ENCODE results near the gene SELENOM.

SELENOM gene

GRCh38 chr22:31104869-31105268 lies 2.5 kb downstream of the SELENOM start:
- TF ChIP-seq, protein P1, sequence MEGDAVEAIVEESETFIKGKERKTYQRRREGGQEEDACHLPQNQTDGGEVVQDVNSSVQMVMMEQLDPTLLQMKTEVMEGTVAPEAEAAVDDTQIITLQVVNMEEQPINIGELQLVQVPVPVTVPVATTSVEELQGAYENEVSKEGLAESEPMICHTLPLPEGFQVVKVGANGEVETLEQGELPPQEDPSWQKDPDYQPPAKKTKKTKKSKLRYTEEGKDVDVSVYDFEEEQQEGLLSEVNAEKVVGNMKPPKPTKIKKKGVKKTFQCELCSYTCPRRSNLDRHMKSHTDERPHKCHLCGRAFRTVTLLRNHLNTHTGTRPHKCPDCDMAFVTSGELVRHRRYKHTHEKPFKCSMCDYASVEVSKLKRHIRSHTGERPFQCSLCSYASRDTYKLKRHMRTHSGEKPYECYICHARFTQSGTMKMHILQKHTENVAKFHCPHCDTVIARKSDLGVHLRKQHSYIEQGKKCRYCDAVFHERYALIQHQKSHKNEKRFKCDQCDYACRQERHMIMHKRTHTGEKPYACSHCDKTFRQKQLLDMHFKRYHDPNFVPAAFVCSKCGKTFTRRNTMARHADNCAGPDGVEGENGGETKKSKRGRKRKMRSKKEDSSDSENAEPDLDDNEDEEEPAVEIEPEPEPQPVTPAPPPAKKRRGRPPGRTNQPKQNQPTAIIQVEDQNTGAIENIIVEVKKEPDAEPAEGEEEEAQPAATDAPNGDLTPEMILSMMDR (IDR thresholded peaks at IDR 0.05; ENCODE audit: low read depth, low read length, poor library complexity, severe bottlenecking): no peak
- no peak for TF ChIP-seq EZH2phosphoT487 (IDR thresholded peaks at IDR 0.05; ENCODE audit: borderline replicate concordance, low read length)
- Histone ChIP-seq H3K4me2 (ENCODE audit: low read length) (no peak overlapping the region), H3K4me1 (ENCODE audit: control insufficient read depth, low read length) (peaks cover 11% of the 10 kb centered on the region), H3K27me3 (ENCODE audit: control insufficient read depth, low read length) (0 out of 2 replicates have a peak, but pooled peaks cover 5% of the 10 kb centered on the region), H3K36me3 (ENCODE audit: control insufficient read depth, low read length) (no peaks in the 10 kb centered on the region), H3F3A (ENCODE audit: control insufficient read depth, insufficient read depth) (no peaks in the 10 kb centered on the region), H4K20me1 (ENCODE audit: control insufficient read depth, insufficient read depth, low read depth, low read length) (no peaks in the 10 kb centered on the region), H3K9me3 (ENCODE audit: control insufficient read depth, insufficient read depth, low read length) (no peaks in the 10 kb centered on the region), H3K4me3 (ENCODE audit: low read length) (no peak overlapping the region), H3K79me2 (ENCODE audit: control insufficient read depth, low read length) (no peaks in the 10 kb centered on the region), H3K27ac (ENCODE audit: low read depth, low read length) (no peak overlapping the region), H3K9me2 (replicated peaks; ENCODE audit: control insufficient read depth, low read length) (no peaks in the 10 kb centered on the region)

GRCh38 chr22:31103899-31104694 lies 3.3 kb downstream of the SELENOM start:
- Histone ChIP-seq H3K4me1 (ENCODE audit: control insufficient read depth, low read length) (peaks cover 11% of the 10 kb centered on the region), H3F3A (ENCODE audit: control insufficient read depth, insufficient read depth) (no peaks in the 10 kb centered on the region), H3K79me2 (ENCODE audit: control insufficient read depth, low read length) (no peaks in the 10 kb centered on the region), H3K36me3 (ENCODE audit: control insufficient read depth, low read length) (no peaks in the 10 kb centered on the region), H3K27ac (ENCODE audit: low read depth, low read length) (no peak overlapping the region), H4K20me1 (ENCODE audit: control insufficient read depth, insufficient read depth, low read depth, low read length) (no peaks in the 10 kb centered on the region), H3K4me3 (ENCODE audit: low read length) (no peak overlapping the region), H3K9me3 (ENCODE audit: control insufficient read depth, insufficient read depth, low read length) (no peaks in the 10 kb centered on the region), H3K9me2 (replicated peaks; ENCODE audit: control insufficient read depth, low read length) (no peaks in the 10 kb centered on the region), H3K4me2 (ENCODE audit: low read length) (no peak overlapping the region), H3K27me3 (ENCODE audit: control insufficient read depth, low read length) (0 out of 2 replicates have a peak, but pooled peaks cover 5% of the 10 kb centered on the region)
- TF ChIP-seq, protein P1 (IDR thresholded peaks at IDR 0.05; ENCODE audit: low read depth, low read length, poor library complexity, severe bottlenecking): no peak
- no peak for TF ChIP-seq EZH2phosphoT487 (IDR thresholded peaks at IDR 0.05; ENCODE audit: borderline replicate concordance, low read length)

- TF ChIP-seq EZH2phosphoT487 (IDR thresholded peaks at IDR 0.05; ENCODE audit: borderline replicate concordance, low read length): no peak
- TF ChIP-seq, protein P1 (IDR thresholded peaks at IDR 0.05; ENCODE audit: low read depth, low read length, poor library complexity, severe bottlenecking): no peak
- no peak overlapping the region for H3K4me2 ChIP-seq (ENCODE audit: low read length)
- 0 out of 2 replicates have a peak, but pooled peaks cover 5% of the 10 kb centered on the region for H3K27me3 ChIP-seq (ENCODE audit: control insufficient read depth, low read length)
- H4K20me1 ChIP-seq (ENCODE audit: control insufficient read depth, insufficient read depth, low read depth, low read length): no peaks in the 10 kb centered on the region
- H3K27ac ChIP-seq (ENCODE audit: low read depth, low read length): no peak overlapping the region
- no peaks in the 10 kb centered on the region for H3F3A ChIP-seq (ENCODE audit: control insufficient read depth, insufficient read depth)
- H3K79me2 ChIP-seq (ENCODE audit: control insufficient read depth, low read length): no peaks in the 10 kb centered on the region
- H3K9me3 ChIP-seq (ENCODE audit: control insufficient read depth, insufficient read depth, low read length): no peaks in the 10 kb centered on the region
- no peaks in the 10 kb centered on the region for H3K9me2 ChIP-seq (replicated peaks; ENCODE audit: control insufficient read depth, low read length)
- H3K4me3 ChIP-seq (ENCODE audit: low read length): no peak overlapping the region
- H3K4me1 ChIP-seq (ENCODE audit: control insufficient read depth, low read length): peaks cover 11% of the 10 kb centered on the region
- no peaks in the 10 kb centered on the region for H3K36me3 ChIP-seq (ENCODE audit: control insufficient read depth, low read length)
Measured at GRCh38 chr22:31103111-31103510, 4.3 kb downstream of the SELENOM start.

Data from DOHH2 (cell line).